Fibroblast of lung (primary cell): ENCODE results near the gene PEX5. TPM values are rescaled to one million over a fixed set of nuclear protein-coding genes. Genes with fewer than 3 reads are reported as not detected.

Source experiments
- DNase-seq, 2 donors: peaks; one replicate each; pipeline versions ENCODE4 v3.0.0 to v3.0.0-alpha.2; 2010; ENCODE audit warnings: low read depth in 2 of 2
- H2AFZ ChIP-seq: 2 replicates; pipeline ENCODE4 v1.5.1; 2012; ENCODE audit warnings: low read length, control low read depth, inconsistent platforms
- H3K27ac ChIP-seq: 2 replicates; pipeline ENCODE4 v1.5.1; 2011; ENCODE audit warnings: low read length, control low read depth; ENCODE audit not compliant: insufficient read depth
- H3K27me3 ChIP-seq: 2 replicates; pipeline ENCODE4 v1.5.1; 2011; ENCODE audit warnings: mild to moderate bottlenecking, low read length; ENCODE audit not compliant: control insufficient read depth, insufficient read depth
- H3K36me3 ChIP-seq: 2 replicates; pipeline ENCODE4 v1.5.1; 2011; ENCODE audit warnings: low read length; ENCODE audit not compliant: control insufficient read depth, insufficient read depth
- H3K4me1 ChIP-seq: 2 replicates; pipeline ENCODE4 v1.5.1; 2011; ENCODE audit warnings: low read length; ENCODE audit not compliant: control insufficient read depth, insufficient read depth; ENCODE audit errors: extremely low read depth
- H3K4me2 ChIP-seq: 2 replicates; pipeline ENCODE4 v1.5.1; 2011; ENCODE audit warnings: low read length, control low read depth; ENCODE audit not compliant: insufficient read depth; ENCODE audit errors: extremely low read depth
- H3K4me3 ChIP-seq, 4 experiments: fragments of 200-600 bp in 1 of 4; sonication (generic) in 1 of 4; replicated peaks in 1 of 4; 2 replicates each; pipeline ENCODE4 v1.5.1; 2011 to 2016; ENCODE audit warnings: low read length in 4 of 4, low read depth in 3 of 4, mild to moderate bottlenecking in 3 of 4, control low read depth in 2 of 4, inconsistent platforms in 1 of 4, mixed read lengths in 1 of 4; ENCODE audit not compliant: insufficient read depth in 1 of 4; ENCODE audit errors: control extremely low read depth in 1 of 4
- H3K79me2 ChIP-seq: 2 replicates; pipeline ENCODE4 v1.5.1; 2012; ENCODE audit warnings: mild to moderate bottlenecking, low read length, inconsistent platforms; ENCODE audit not compliant: control insufficient read depth, insufficient read depth
- H3K9ac ChIP-seq: 2 replicates; pipeline ENCODE4 v1.5.1; 2011; ENCODE audit warnings: mild to moderate bottlenecking, low read length, control low read depth; ENCODE audit not compliant: insufficient read depth
- H3K9me3 ChIP-seq: 2 replicates; pipeline ENCODE4 v1.5.1; 2012; ENCODE audit warnings: low read depth, low read length; ENCODE audit not compliant: control insufficient read depth, insufficient read depth
- H4K20me1 ChIP-seq: 2 replicates; pipeline ENCODE4 v1.5.1; 2011; ENCODE audit warnings: low read length; ENCODE audit not compliant: control insufficient read depth, insufficient read depth; ENCODE audit errors: extremely low read depth
- CTCF ChIP-seq, 2 donors: IDR thresholded peaks in 1 of 2; conservative IDR thresholded peaks in 1 of 2; 1 replicate in 1 of 2; 2 replicates in 1 of 2; pipeline ENCODE4 v1.5.1; 2011 to 2012; ENCODE audit warnings: low read length in 2 of 2, control low read depth in 1 of 2, inconsistent platforms in 1 of 2, low read depth in 1 of 2, mild to moderate bottlenecking in 1 of 2
- EZH2 ChIP-seq: IDR thresholded peaks from 2 replicates; pipeline ENCODE4 v1.5.1; 2012; ENCODE audit warnings: low read length, control low read depth, mild to moderate bottlenecking; ENCODE audit errors: missing control alignments
- polyA plus RNA-seq, 2 donors: library from polyadenylated mRNA; depleted of rRNA in 1 of 2; stranded (reverse) in 1 of 2; unstranded in 1 of 2; fragments of >200 nt; gene quantifications; 2 replicates each; pipeline ENCODE4 v1.2.1, GENCODE V29; 2011 to 2012; ENCODE audit warnings: missing spikeins in 1 of 2
- total RNA-seq: library from RNA; depleted of rRNA; stranded (reverse); fragments of >200 nt; gene quantifications from 2 replicates; pipeline ENCODE4 v1.2.1, GENCODE V29; 2014

PEX5 gene
- total and polyA plus RNA-seq, 2 donors (not counting 1 experiment from before 2014, with no cell fraction given) = 18.7 to 23.3 TPM

- no peaks in the 10 kb centered on the region for H4K20me1 ChIP-seq
- H2AFZ ChIP-seq = no peak overlapping the region
- DNase-seq = no peak
- H3K9me3 ChIP-seq = no peaks in the 10 kb centered on the region
- H3K27ac ChIP-seq = no peak overlapping the region
- H3K4me3 ChIP-seq = no peak overlapping the region
- H3K4me1 ChIP-seq = no peaks in the 10 kb centered on the region
- H3K36me3 ChIP-seq = no peaks in the 10 kb centered on the region
- H3K27me3 ChIP-seq = no peaks in the 10 kb centered on the region
- TF ChIP-seq EZH2 (no peak), CTCF (conservative IDR thresholded peaks at IDR 0.05 in 1 of 2, IDR thresholded peaks at IDR 0.05 in 1 of 2; ENCODE audit: low read depth in 1 of 2, low read length in 2 of 2) (no peak)
- H3K9ac ChIP-seq = no peak overlapping the region
- no peak overlapping the region for H3K4me2 ChIP-seq
- no peaks in the 10 kb centered on the region for H3K79me2 ChIP-seq
Measured at GRCh38 chr12:7155471-7156034, 33.9 kb upstream of the PEX5 start.

- no peaks in the 10 kb centered on the region for H3K79me2 ChIP-seq
- H3K36me3 ChIP-seq = no peaks in the 10 kb centered on the region
- H3K4me2 ChIP-seq = no peak overlapping the region
- no peaks in the 10 kb centered on the region for H3K9me3 ChIP-seq
- H3K27me3 ChIP-seq = peaks cover 4% of the 10 kb centered on the region
- TF ChIP-seq EZH2 (no peak), CTCF (conservative IDR thresholded peaks at IDR 0.05 in 1 of 2, IDR thresholded peaks at IDR 0.05 in 1 of 2; ENCODE audit: low read depth in 1 of 2, low read length in 2 of 2) (no peak)
- no peak overlapping the region for H3K27ac ChIP-seq
- H3K4me1 ChIP-seq = no peaks in the 10 kb centered on the region
- no peaks in the 10 kb centered on the region for H4K20me1 ChIP-seq
- no peak overlapping the region for H3K4me3 ChIP-seq
- H3K9ac ChIP-seq = no peak overlapping the region
- no peak overlapping the region for H2AFZ ChIP-seq
- no peak for DNase-seq
Measured at GRCh38 chr12:7156259-7157197, 33.0 kb upstream of the PEX5 start.

- no peaks in the 10 kb centered on the region for H3K4me1 ChIP-seq
- no peaks in the 10 kb centered on the region for H3K36me3 ChIP-seq
- no peak overlapping the region for H3K9ac ChIP-seq
- H3K27me3 ChIP-seq = peaks cover 4% of the 10 kb centered on the region
- H3K9me3 ChIP-seq = no peaks in the 10 kb centered on the region
- no peak overlapping the region for H3K4me3 ChIP-seq
- no peak for DNase-seq
- H3K4me2 ChIP-seq = no peak overlapping the region
- no peak overlapping the region for H2AFZ ChIP-seq
- no peaks in the 10 kb centered on the region for H3K79me2 ChIP-seq
- no peak overlapping the region for H3K27ac ChIP-seq
- no peaks in the 10 kb centered on the region for H4K20me1 ChIP-seq
- TF ChIP-seq CTCF (conservative IDR thresholded peaks at IDR 0.05 in 1 of 2, IDR thresholded peaks at IDR 0.05 in 1 of 2; ENCODE audit: low read depth in 1 of 2, low read length in 2 of 2) (no peak), EZH2 (no peak)
Measured at GRCh38 chr12:7157391-7157790, 32.1 kb upstream of the PEX5 start.
